Vagina (tissue), 2 donors: ENCODE measurements around the gene TMPRSS12. TPM values are rescaled to one million over a fixed set of nuclear protein-coding genes. Genes with fewer than 3 reads are reported as not detected.
"Not testable (repeated sequence)": the region's sequence is repeated elsewhere in the genome, so short reads cannot be mapped to it uniquely, and the experiment has no call there.

ENCODE experiments used
- DNase-seq, 2 donors: peaks; one replicate each; pipeline ENCODE4 v3.0.0-alpha.2; 2017; ENCODE audit errors: extremely low spot score in 2 of 2
- H3K27ac ChIP-seq: fragments of 200-600 bp; sonication (generic); one replicate; pipeline ENCODE4 v1.5.1; 2019
- H3K27me3 ChIP-seq: fragments of 200-600 bp; sonication (generic); one replicate; pipeline ENCODE4 v1.5.1; 2019
- H3K36me3 ChIP-seq, 2 donors: fragments of 200-600 bp; sonication (generic); one replicate each; pipeline ENCODE4 v1.5.1; 2017 to 2019
- H3K4me1 ChIP-seq: fragments of 200-600 bp; sonication (generic); one replicate; pipeline ENCODE4 v1.5.1; 2019
- H3K4me3 ChIP-seq, 2 donors: fragments of 200-600 bp; sonication (generic); 1 replicate in 1 of 2; 2 replicates in 1 of 2; pipeline ENCODE4 v1.5.1; 2016 to 2019
- H3K9me3 ChIP-seq: fragments of 200-600 bp; sonication (generic); one replicate; pipeline ENCODE4 v1.5.1; 2019
- CTCF ChIP-seq, 3 experiments: fragments of 450-650 bp in 2 of 3; fragments of 200-600 bp in 1 of 3; sonication (generic) in 1 of 3; IDR thresholded peaks; one replicate each; pipeline ENCODE4 v1.5.1; 2017 to 2019; ENCODE audit warnings: antibody characterized with exemption in 3 of 3, mild to moderate bottlenecking in 2 of 3, moderate library complexity in 2 of 3
- POLR2A ChIP-seq, 2 donors: fragments of 450-650 bp; IDR thresholded peaks; one replicate each; pipeline ENCODE4 v1.6.1; 2017; ENCODE audit warnings: antibody characterized with exemption in 2 of 2, mild to moderate bottlenecking in 2 of 2, moderate library complexity in 2 of 2
- POLR2AphosphoS5 ChIP-seq, 2 donors: sonication (generic); formaldehyde crosslinking; IDR thresholded peaks; one replicate each; pipeline ENCODE4 v1.9.0; 2017; ENCODE audit warnings: antibody characterized with exemption in 2 of 2, mild to moderate bottlenecking in 2 of 2, low read depth in 1 of 2; ENCODE audit not compliant: insufficient read depth in 1 of 2
- intact Hi-C: fragments of 100-400 bp; cut with DNase I; formaldehyde crosslinking; loops from one replicate; pipeline ENCODE4 v1.15.1; 2023
- total RNA-seq: library from RNA; depleted of rRNA; stranded (reverse); fragments of >200 nt; gene quantifications from one replicate; pipeline ENCODE4 v1.2.3, GENCODE V29; 2016

Gene TMPRSS12
- total RNA-seq, 1 donor from 2014 or later = not detected

GRCh38 chr12:50894241-50894640, 51.5 kb downstream of the TMPRSS12 start:
- intact Hi-C loops = no loop called here
- no peaks in the 10 kb centered on the region for H3K4me1 ChIP-seq
- TF ChIP-seq POLR2AphosphoS5 (IDR thresholded peaks at IDR 0.05; ENCODE audit: insufficient read depth in 1 of 2, low read depth in 1 of 2) (no peak), CTCF (IDR thresholded peaks at IDR 0.05) (no peak), POLR2A (IDR thresholded peaks at IDR 0.05) (no peak)

DNA sequence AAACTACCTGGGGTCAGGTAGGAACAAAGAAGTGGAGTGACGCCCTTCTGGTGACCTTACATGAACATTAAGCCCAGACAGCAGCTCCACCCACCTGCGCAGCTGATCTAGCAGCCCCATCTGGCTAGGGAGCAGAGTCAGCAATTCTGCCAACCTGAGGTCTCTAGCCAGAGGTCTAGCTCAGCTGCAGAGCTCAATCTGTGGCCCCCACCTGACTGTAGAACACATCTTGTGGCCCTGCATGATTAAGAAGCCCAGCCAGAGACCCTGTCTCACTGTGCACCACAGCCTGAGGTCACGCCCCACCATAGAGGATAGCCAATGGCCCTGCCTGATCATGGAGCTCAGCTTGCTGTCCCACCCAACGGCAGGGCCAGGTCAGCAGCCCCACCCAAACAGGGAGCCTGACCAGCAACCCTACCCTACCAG, 59.0 kb downstream of the TMPRSS12 start:
- Histone ChIP-seq H3K9me3 (no peaks in the 10 kb centered on the region), H3K4me3 (no peak overlapping the region), H3K27me3 (no peaks in the 10 kb centered on the region), H3K36me3 (no peaks in the 10 kb centered on the region), H3K27ac (no peak overlapping the region), H3K4me1 (no peaks in the 10 kb centered on the region)
- intact Hi-C loops = no loop called here
- TF ChIP-seq CTCF (IDR thresholded peaks at IDR 0.05) = no peak
- no peak for TF ChIP-seq POLR2A (IDR thresholded peaks at IDR 0.05)
- no peak for TF ChIP-seq POLR2AphosphoS5 (IDR thresholded peaks at IDR 0.05; ENCODE audit: insufficient read depth in 1 of 2, low read depth in 1 of 2)
- DNase-seq = no peak

More at GRCh38 chr12:50894241-50894640, 51.5 kb downstream of the TMPRSS12 start:
- no peak overlapping the region for H3K4me3 ChIP-seq
- H3K27me3 ChIP-seq = no peaks in the 10 kb centered on the region
- no peak overlapping the region for H3K27ac ChIP-seq
- H3K36me3 ChIP-seq = no peaks in the 10 kb centered on the region
- no peak for DNase-seq
- no peaks in the 10 kb centered on the region for H3K9me3 ChIP-seq

- intact Hi-C loops, H3K27ac ChIP-seq, H3K4me3 ChIP-seq, H3K36me3 ChIP-seq, DNase-seq, H3K4me1 ChIP-seq, H3K27me3 ChIP-seq, H3K9me3 ChIP-seq: not testable (repeated sequence)
These were observed 65.8 kb downstream of the TMPRSS12 start for GRCh38 chr12:50908479-50908878.

DNA sequence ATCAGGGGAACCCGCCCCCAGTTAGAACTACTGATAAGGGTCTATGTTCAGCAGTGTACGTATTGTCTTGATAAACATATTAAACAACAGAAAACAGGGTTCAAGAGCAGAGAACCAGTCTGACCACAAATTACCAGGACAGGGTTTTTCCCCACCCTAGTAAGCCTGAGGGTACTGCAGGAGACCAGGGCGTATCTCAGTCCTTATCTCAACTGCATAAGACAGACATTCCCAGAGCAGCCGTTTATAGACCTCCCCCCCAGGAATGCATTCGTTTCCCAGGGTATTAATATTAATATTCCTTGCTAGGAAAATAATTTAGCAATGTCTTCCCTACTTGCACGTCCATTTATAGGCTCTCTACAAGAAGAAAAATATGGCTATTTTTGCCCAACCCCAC, 69.6 kb downstream of the TMPRSS12 start:
- not testable (repeated sequence) for H3K9me3 ChIP-seq, DNase-seq, H3K4me3 ChIP-seq

DNA sequence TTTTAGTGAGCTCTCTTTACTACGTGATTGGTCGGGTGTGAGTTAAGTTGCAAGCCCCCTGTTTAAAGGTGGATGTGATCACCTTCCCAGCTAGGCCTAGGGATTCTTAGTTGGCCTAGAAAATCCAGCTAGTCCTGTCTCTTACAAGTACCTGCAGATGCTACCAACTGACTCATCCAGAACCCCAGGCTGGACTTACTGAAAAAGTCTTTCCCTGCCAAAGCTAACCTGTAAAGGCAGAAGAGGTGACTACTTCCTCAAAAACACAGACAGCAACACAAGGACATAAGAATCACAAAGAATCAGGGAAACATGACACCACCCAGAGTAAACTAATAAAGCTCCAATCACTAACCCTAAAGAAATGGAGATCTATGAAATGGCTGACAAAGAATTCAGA, 70.5 kb downstream of the TMPRSS12 start:
- no peak for DNase-seq
- TF ChIP-seq POLR2AphosphoS5 (IDR thresholded peaks at IDR 0.05; ENCODE audit: insufficient read depth in 1 of 2, low read depth in 1 of 2) (peak in 1 of 2 donors; percentile 43), POLR2A (IDR thresholded peaks at IDR 0.05) (no peak), CTCF (IDR thresholded peaks at IDR 0.05) (no peak)
- intact Hi-C loops = no loop called here
- Histone ChIP-seq H3K4me3 (no peak overlapping the region), H3K36me3 (no peaks in the 10 kb centered on the region), H3K27me3 (no peaks in the 10 kb centered on the region), H3K27ac (no peak overlapping the region), H3K9me3 (peaks cover 4% of the 10 kb centered on the region), H3K4me1 (no peaks in the 10 kb centered on the region)

More for the DNA sequence above, 69.6 kb downstream of the TMPRSS12 start:
- H3K27ac ChIP-seq, H3K4me1 ChIP-seq, H3K27me3 ChIP-seq, intact Hi-C loops, H3K36me3 ChIP-seq: not testable (repeated sequence)

DNA sequence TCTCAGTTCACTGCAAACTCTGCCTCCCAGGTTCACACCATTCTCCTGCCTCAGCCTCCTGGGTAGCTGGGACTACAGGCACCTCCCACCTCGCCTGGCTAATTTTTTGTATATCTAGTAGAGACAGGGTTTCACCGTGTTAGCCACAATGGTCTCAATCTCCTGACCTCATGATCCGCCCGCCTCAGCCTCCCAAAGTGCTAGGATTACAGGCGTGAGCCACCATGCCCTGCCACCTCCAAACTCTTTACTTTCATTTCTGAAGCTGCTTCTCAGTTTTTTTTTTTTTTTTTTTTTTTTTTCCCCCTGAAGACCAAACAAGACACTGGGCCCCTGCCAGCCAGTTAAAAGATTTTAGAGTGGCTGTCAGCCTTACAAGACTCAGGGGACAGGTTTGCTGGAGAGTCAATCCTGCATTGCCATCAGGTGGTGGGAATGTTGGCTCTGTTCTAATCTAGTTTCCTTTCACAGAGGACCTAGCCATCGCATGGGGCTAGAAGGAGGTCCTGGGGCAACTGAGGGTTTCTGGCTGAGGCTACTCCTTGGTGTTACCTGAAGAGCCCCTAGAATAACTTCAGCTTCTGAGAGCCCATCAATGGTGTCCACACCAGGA, 72.3 kb downstream of the TMPRSS12 start:
- Histone ChIP-seq H3K9me3 (peaks cover 4% of the 10 kb centered on the region), H3K4me3 (no peak overlapping the region), H3K27me3 (no peaks in the 10 kb centered on the region), H3K27ac (no peak overlapping the region), H3K36me3 (no peaks in the 10 kb centered on the region), H3K4me1 (no peaks in the 10 kb centered on the region)
- DNase-seq = no peak
- intact Hi-C loops = no loop called here
- TF ChIP-seq CTCF (IDR thresholded peaks at IDR 0.05) (no peak), POLR2A (IDR thresholded peaks at IDR 0.05) (no peak), POLR2AphosphoS5 (IDR thresholded peaks at IDR 0.05; ENCODE audit: insufficient read depth in 1 of 2, low read depth in 1 of 2) (no peak)
